GM19099 (cell line): ENCODE results near the gene LAMP2.

Experiments used
- POLR2A ChIP-seq: IDR thresholded peaks from 3 replicates; pipeline ENCODE4 v1.6.1; 2011; ENCODE audit warnings: low read depth; ENCODE audit not compliant: insufficient read length; ENCODE audit errors: extremely low read depth

LAMP2 gene

DNA sequence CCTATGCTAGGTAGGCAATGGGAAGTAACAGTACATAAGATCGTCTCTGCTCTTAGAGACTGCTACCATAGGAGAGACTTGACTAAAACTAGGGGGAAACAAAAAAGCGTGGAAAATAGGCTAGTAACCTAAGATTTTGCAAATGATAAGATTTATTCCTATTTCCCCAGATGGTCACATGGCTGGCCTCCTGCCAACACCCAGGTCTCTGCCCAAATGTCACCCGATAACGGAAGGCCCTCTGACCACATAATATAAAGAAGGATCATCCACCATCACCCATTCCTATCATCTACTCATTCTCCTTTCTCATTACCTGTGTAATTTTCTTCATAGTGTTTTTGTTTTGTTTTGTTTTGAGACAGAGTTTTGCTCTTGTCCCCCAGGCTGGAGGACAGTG is 4.7 kb downstream of the LAMP2 start:
- TF ChIP-seq POLR2A = no peak

DNA sequence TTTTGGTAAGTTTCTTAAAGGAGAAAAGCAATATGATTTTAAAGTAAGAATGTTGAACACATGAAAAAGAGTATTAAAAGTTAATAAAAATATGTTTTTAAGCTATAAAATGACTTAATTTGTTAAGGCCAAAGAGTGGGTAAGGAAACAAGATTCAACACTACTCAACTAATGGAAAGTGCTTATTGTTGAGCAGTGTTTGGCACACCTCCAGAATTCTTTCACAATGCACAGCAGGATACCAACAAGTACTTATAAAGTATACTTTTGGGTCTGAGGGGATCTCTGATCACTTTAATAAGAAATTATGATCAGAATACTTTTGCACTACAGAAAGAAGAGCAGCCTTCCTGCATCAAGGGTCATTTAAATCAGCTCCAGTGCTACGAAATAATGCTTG is 5.9 kb downstream of the LAMP2 start:
- TF ChIP-seq POLR2A = no peak

DNA sequence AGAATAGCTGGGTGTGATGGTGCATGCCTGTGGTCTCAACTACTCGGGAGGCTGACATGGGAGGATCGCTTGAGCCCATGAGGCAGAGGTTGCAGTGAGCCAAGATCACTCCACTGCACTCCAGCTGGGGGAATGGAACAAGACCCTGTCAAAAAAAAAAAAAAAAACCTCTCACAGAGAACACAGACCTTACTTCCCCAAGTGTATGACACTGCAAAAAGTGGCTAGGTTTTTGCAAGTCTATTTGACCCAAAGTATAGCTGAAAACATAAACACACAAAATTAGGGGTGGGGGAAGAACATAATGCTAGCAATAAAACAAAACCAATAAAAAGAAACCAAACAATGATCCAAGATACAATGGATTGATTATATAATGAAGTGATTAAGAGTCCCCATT is 6.7 kb downstream of the LAMP2 start:
- no peak for TF ChIP-seq POLR2A

DNA sequence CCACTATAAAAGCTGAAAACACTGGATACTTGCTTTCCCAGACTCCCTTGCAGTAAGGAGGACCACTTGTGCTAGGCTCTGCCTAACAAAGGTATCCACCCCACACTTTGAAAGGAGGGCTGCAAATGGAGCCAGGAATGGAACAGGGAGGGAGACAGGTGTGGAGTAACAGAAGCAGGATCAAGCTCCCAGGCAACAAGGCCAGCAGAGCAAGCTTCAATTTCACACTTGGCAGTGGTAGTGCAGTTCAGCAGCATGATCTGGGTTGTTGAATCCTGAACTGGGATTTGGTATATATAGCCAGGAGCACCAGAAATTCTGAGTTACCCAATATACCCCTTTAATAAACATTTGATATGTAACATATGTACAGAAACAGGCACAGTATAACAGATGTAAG is 9.8 kb downstream of the LAMP2 start:
- TF ChIP-seq POLR2A = no peak

DNA sequence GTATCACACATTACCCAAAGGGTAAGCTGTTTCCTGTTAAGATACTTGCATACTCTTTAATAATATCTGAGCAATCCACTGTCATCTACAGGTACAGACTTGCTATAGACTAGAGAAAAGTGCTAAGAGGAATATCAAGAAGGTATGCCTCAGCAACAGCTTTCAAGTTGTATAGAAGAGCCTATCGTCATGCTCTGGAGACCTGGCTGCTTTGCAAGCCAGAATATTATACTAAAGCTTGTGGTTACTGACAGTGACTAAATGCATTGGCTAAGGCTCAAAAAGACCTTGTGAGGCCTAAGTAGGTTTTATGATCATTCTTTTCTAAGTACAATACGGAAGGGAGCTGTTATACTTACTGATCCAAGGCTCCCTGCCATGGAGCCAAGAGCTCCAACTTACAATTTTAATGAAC is 11.3 kb downstream of the LAMP2 start:
- TF ChIP-seq POLR2A = no peak

DNA sequence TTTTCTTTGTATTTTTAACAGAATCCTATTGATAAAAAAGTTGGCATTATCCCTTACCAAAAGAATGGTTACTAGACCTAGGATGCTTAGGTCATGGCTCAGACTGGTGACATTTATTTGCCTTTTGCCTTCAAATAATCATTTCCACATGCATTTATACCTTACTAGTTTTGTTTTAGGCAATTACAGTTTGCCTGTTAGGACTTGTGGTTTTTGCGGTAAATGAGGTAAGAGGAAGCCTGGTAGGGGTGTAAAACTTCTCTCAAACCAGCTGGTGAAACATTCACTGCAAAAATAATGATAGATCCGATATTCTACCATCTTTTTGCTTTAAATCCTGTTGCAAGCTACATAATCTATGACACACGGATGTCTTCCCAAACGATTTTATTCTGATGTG is 12.1 kb downstream of the LAMP2 start:
- TF ChIP-seq POLR2A = no peak

DNA sequence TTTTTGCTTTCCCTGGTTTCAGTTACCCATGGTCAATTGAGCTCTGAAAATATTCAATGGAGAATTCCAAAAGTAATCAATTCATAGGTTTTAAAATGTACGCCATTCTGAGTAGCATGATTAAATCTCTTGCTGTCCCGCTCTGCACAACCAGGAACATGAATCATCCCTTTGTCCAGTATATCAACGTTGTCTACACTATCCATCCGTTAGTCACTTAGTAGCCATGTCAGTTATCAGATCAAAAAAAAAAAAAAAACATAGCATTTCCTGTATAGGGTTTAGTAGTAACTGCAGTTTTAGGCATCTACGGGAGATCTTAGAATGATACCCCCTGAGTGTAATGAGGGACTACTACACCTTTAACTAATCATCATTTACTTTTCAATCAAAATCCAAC is 15.1 kb downstream of the LAMP2 start:
- TF ChIP-seq POLR2A = no peak

DNA sequence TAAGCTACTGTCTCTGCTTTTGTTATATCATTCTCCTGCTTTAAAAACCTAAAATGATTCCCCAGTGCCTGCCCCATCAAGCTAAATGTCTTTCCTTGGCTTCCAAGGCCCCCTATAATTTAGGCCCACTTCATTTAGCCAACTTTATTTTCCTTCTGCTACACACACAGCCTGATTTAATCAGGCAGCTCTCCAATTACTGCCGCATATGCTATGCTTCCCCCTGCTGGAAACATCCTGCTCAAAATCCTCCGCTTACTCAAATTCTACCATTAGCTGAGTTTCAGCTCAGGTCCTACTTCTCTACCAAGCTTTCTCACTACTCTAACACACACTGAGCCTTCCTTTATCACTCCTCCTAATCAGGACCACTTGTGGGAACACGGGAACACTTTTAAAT is 17.0 kb downstream of the LAMP2 start:
- TF ChIP-seq POLR2A = no peak

DNA sequence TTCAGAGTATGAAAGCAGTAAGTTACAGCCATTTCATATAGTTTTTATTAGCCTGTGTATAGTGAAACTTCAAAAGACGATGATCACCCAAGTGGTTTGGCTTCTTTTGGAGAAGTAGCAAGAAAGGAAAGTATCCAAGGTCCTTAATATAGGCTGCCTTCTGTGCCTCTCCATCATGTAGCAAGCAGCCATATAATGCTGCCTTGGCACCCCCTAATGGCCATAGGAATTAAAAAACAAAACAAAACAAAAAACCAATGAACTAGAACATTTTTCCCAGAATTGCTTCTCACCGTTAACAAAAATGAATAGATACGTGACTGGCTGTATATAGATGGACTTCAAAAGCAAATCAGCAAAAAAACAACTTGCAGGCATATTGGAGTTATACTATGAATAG is 18.9 kb downstream of the LAMP2 start:
- no peak for TF ChIP-seq POLR2A

DNA sequence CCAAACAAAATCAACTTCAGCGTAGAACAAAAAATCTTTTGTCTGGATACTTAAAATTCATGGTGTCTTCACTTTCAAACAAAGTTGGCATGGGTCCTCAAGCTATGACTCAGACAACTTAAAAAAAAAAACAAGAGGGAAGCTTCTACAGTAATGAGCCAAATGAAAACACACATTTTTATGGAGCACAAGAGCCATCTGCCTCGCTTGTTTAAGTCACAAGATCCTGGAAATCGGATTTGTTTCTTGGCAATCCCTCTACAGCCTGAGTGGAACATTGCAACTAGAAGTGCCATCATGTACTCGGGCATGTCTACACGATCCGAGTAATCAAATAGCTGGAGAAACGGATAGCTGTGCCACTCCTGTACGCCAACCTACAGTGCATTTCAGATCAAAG is 22.6 kb downstream of the LAMP2 start:
- TF ChIP-seq POLR2A = no peak

DNA sequence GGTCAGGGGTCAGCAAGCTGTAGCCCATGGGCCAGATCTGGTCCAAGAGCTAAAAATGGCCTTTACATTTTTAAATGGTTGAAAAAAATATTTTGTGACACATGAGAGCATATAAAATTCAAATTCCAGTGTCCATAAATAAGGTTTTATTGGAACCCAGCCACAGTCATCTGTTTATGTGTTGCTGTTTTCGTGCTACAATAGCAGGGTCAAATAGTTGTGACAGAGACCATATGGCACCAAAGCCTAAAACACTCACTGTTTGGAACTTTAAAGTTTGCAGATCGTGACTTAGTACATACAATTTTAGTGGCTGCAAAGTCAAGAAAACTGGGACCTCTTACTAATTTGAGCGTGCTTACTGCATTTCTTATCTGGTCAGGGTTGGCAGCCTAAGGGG is 29.2 kb downstream of the LAMP2 start:
- no peak for TF ChIP-seq POLR2A

DNA sequence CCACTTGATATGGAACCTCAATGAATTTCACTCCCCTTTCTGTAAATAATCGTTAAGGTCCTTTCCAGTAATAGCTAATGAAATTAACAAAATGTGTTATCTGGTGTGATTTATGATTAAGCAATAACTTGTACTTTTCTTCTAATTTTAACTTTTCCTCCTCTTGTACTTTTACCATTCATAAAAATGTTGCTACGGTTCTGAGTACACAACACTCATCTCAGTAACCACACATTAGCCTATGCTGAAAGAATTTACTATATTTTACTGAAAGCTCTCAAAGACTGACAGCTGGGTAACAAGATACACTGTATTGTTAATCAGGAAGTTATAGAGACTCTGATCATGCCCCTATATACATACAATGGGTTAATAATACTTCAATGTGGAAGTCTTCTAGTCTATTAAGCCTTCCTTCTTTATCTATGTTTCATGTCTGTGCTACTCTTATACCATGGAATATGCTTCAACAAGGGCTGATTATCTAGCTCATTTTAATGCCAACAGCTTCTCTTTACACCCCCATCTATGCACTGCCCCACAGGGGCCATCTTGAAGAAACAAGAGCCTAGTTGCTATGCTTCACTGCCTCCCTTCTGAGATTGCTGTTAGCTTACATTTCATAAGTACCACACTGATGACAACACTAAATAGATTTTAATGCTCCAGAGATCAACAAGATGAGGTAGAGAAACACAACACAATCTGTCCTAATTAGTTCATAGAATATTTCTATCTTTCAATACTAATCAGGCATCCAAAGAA is 39.1 kb downstream of the LAMP2 start:
- no peak for TF ChIP-seq POLR2A

DNA sequence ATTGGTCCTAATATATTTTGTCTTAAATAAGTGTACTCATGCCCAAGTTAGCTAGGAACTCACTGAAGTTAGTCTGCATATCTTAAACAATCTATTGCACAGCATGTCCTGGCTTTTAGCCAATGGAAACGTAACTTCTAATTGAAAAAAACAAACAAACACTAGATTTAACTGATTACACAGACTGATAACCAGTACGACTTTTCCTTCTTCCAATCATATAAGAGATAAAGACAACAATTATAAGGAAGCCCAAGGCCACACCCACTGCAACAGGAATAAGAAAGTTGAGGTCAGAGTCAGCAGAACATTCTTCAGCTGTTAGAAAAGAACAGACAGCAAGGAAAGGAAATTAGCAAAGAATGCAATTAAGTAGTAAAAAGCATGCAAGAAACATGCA is 40.8 kb downstream of the LAMP2 start:
- no peak for TF ChIP-seq POLR2A

DNA sequence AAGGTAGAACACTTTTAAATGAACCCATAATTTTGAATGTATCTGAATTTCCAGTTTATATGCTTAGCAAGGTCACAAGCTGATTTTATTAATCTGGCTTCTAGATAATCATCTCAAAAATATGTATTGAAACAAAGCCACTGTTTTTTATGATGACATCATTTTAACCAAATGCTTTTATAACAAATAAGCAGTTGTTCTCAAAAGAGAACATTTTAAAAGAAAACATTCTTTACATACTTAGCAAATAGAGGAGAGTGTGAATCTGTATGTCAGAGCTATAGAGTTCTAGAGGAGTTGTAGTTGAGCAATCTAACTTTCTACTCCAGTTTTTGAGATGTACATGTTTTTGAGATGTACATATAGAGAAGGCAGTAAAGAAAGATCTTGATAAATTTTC is 42.5 kb downstream of the LAMP2 start:
- no peak for TF ChIP-seq POLR2A

DNA sequence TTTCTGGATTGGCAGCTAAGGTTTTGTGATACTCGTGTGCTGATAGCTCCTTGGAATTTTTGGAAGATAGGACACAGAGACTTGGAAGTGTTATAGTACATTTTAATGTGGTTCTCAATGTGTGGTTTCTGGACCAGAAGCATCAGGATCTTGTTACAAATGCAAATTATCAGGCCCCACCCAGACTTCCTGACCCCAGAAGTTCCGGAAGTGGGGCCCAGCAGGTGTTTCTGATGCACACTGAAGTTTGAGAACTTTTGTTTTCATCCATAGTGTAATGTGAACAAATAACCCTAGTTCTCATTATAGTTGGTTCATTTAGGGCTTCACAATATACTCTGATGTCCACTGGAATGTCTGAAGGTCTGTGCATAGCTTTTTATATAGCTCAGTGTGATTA is 49.6 kb downstream of the LAMP2 start:
- TF ChIP-seq POLR2A = no peak

DNA sequence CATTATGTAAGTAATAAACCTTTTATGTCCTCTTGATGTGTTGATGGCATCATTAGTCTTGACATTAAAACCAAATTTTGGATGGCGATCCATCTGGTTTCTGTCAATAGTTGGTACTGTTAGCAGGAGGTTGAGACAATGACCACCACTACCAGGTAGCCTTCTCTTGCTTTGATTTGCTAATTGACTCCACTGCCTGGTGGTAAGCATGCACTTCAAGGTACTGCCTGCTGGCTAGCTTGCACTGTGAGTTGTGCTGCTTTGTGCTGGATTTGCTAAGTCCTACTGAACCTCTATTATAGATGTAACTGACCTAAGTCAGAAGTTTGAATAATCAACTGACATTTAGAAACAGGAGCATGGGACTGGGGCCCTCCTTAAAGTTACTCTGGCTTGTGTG is 60.9 kb downstream of the LAMP2 start:
- TF ChIP-seq POLR2A = no peak

DNA sequence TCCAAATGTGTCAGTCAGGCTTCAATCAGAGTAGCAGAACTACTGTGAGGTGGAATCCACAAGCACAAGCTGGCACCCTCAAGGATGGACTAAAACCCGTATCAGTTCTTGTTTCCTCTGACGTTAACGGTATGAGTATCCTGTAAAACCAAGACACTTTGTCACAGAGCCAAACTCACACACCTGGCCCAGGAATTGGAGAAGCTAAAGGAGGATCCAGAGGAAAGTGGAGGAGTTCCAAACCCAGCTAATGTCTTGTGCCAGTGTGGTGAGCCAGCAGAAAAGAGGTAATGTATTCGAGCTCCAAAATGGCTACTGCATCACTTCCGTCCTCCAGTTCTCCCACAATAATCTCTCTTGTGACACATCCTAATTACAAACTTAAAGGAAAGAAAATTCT is 62.5 kb downstream of the LAMP2 start:
- TF ChIP-seq POLR2A = no peak
